Osteocyte (in vitro differentiated cells): Measurements from ENCODE around the gene XRCC4. TPM values are rescaled to one million over a fixed set of nuclear protein-coding genes. Genes with fewer than 3 reads are reported as not detected.

Experiments
- DNase-seq: peaks from one replicate; pipeline ENCODE4 v3.0.0; 2021; ENCODE audit warnings: mixed read lengths; ENCODE audit not compliant: unreplicated experiment; ENCODE audit errors: extremely low spot score
- H3K27ac Mint-ChIP-seq: one replicate; pipeline ENCODE4 v1.8.0; 2021; ENCODE audit warnings: mild to moderate bottlenecking, mixed read lengths; ENCODE audit not compliant: unreplicated experiment
- H3K27me3 Mint-ChIP-seq: one replicate; pipeline ENCODE4 v1.8.0; 2021; ENCODE audit warnings: mixed read lengths; ENCODE audit not compliant: unreplicated experiment
- H3K36me3 Mint-ChIP-seq: one replicate; pipeline ENCODE4 v1.8.0; 2021; ENCODE audit warnings: mixed read lengths; ENCODE audit not compliant: unreplicated experiment
- H3K4me1 Mint-ChIP-seq: one replicate; pipeline ENCODE4 v1.8.0; 2021; ENCODE audit warnings: mixed read lengths; ENCODE audit not compliant: unreplicated experiment
- H3K4me3 Mint-ChIP-seq: one replicate; pipeline ENCODE4 v1.8.0; 2021; ENCODE audit warnings: mild to moderate bottlenecking, moderate library complexity, mixed read lengths; ENCODE audit not compliant: unreplicated experiment
- H3K9me3 Mint-ChIP-seq: one replicate; pipeline ENCODE4 v1.8.0; 2021; ENCODE audit warnings: mixed read lengths; ENCODE audit not compliant: unreplicated experiment
- total RNA-seq: library from RNA; stranded (reverse); gene quantifications from 2 replicates; pipeline ENCODE4 v1.2.1, GENCODE V29; 2021
- TF ChIP-seq, protein P1 (sequence below): fragments of 200-600 bp; sonication (generic); IDR thresholded peaks from 2 replicates; pipeline ENCODE4 v1.5.0; 2021; ENCODE audit warnings: antibody characterized with exemption, mild to moderate bottlenecking, moderate library complexity

XRCC4 gene
- total RNA-seq, 1 donor from 2014 or later = 4.2 TPM

- Mint-ChIP-seq H3K36me3 (peaks cover 5% of the 10 kb centered on the region), H3K4me1 (no peaks in the 10 kb centered on the region), H3K4me3 (no peak overlapping the region), H3K27ac (no peak overlapping the region), H3K27me3 (no peaks in the 10 kb centered on the region), H3K9me3 (peaks cover 12% of the 10 kb centered on the region)
- DNase-seq = no peak
- TF ChIP-seq, protein P1, sequence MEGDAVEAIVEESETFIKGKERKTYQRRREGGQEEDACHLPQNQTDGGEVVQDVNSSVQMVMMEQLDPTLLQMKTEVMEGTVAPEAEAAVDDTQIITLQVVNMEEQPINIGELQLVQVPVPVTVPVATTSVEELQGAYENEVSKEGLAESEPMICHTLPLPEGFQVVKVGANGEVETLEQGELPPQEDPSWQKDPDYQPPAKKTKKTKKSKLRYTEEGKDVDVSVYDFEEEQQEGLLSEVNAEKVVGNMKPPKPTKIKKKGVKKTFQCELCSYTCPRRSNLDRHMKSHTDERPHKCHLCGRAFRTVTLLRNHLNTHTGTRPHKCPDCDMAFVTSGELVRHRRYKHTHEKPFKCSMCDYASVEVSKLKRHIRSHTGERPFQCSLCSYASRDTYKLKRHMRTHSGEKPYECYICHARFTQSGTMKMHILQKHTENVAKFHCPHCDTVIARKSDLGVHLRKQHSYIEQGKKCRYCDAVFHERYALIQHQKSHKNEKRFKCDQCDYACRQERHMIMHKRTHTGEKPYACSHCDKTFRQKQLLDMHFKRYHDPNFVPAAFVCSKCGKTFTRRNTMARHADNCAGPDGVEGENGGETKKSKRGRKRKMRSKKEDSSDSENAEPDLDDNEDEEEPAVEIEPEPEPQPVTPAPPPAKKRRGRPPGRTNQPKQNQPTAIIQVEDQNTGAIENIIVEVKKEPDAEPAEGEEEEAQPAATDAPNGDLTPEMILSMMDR = no peak
Measured at GRCh38 chr5:83343299-83343698, 266.0 kb downstream of the XRCC4 start.

DNA sequence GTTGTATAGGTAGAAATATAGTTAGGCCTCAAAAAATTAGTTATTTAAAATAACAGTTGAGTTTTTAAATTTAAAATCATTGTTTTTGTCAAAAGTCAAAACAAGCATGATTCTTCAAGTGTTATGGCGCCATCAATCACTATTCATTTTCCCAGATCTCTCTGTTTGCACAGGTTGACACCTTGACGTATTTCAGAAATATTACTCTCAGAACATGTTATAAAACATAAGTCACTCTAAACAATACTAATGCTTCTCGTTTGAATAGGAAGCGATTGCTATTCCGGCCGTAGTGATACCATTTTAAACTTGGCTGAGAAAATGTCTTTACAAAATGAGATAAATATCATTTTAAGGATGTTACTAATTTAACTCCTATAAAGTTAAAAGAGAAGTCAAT is 268.1 kb downstream of the XRCC4 start:
- Mint-ChIP-seq H3K9me3 (peaks cover 30% of the 10 kb centered on the region), H3K27ac (no peak overlapping the region)

DNA sequence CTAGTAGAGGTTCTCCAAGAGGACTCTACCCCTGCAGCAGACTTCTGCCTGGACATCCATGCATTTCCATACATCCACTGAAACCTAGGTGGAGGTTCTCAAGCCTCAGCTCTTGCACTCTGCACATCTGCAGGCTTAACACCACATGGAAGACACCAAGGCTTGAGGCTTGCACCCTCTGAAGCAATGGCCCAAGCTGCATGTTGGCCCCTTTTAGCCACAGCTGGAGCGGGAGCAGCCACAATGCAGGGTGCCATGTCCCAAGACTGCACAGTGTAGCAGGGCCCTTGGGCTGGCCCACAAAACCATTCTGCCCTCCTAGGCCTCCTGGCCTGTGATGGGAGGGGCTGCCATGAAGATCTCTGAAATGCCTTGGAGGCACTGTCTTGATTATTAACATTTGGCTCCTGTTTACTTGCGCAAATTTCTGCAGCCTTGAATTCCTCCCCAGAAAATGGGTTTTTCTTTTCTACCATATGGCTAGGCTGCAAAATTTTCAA is 271.0 kb downstream of the XRCC4 start:
- Mint-ChIP-seq H3K27ac (no peak overlapping the region), H3K9me3 (peaks cover 39% of the 10 kb centered on the region)
- TF ChIP-seq, protein P1 = no peak

More for the DNA sequence above, 268.1 kb downstream of the XRCC4 start:
- Mint-ChIP-seq H3K27me3 (no peaks in the 10 kb centered on the region), H3K36me3 (peaks cover 12% of the 10 kb centered on the region), H3K4me1 (no peaks in the 10 kb centered on the region), H3K4me3 (no peak overlapping the region)
- TF ChIP-seq, protein P1 = no peak
- no peak for DNase-seq

GRCh38 chr5:83353231-83353630 is 275.9 kb downstream of the XRCC4 start:
- no peak overlapping the region for H3K27ac Mint-ChIP-seq
- H3K4me1 Mint-ChIP-seq = no peaks in the 10 kb centered on the region
- peaks cover 7% of the 10 kb centered on the region for H3K36me3 Mint-ChIP-seq
- H3K4me3 Mint-ChIP-seq = no peak overlapping the region
- no peak for DNase-seq
- H3K9me3 Mint-ChIP-seq = peaks cover 27% of the 10 kb centered on the region
- no peaks in the 10 kb centered on the region for H3K27me3 Mint-ChIP-seq
- TF ChIP-seq, protein P1 = no peak

More for the DNA sequence above, 271.0 kb downstream of the XRCC4 start:
- no peak for DNase-seq
- H3K36me3 Mint-ChIP-seq = peaks cover 12% of the 10 kb centered on the region
- H3K27me3 Mint-ChIP-seq = no peaks in the 10 kb centered on the region
- H3K4me3 Mint-ChIP-seq = no peak overlapping the region
- H3K4me1 Mint-ChIP-seq = no peaks in the 10 kb centered on the region

DNA sequence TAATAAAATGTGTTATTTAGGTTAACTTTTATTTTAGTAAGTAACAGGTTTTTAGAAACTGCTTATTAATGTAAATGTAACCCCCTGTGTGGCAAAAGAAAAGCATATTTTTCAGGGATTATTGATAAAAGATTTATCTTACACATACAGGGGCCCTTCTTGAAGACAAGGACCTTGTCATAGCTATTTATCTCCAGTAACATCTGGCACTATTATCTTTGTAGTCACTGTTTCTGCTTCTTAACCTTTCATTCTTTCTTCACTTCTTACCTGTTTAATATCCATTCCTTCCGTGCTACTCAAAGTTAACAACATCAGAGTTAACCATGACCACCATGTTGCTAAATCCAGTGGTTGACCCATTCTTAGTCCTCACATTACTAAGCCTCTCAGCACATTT is 276.4 kb downstream of the XRCC4 start:
- peaks cover 23% of the 10 kb centered on the region for H3K9me3 Mint-ChIP-seq
- no peak for DNase-seq
- H3K27ac Mint-ChIP-seq = no peak overlapping the region
- H3K36me3 Mint-ChIP-seq = peaks cover 6% of the 10 kb centered on the region
- H3K4me3 Mint-ChIP-seq = no peak overlapping the region
- TF ChIP-seq, protein P1 = no peak
- H3K4me1 Mint-ChIP-seq = no peaks in the 10 kb centered on the region
- no peaks in the 10 kb centered on the region for H3K27me3 Mint-ChIP-seq
